Measurements from ENCODE around the gene TBCB. TPM values are rescaled to one million over a fixed set of nuclear protein-coding genes. Genes with fewer than 3 reads are reported as not detected.

TBCB gene
- total and polyA plus RNA-seq, 2 experiments from 2014 or later: 123 to 149 TPM

GRCh38 chr19:36144624-36145023 lies 29.4 kb downstream of the TBCB start:
- no peak for DNase-seq (ENCODE audit: low spot score)
- H3K4me3 ChIP-seq: no peak overlapping the region
- H3K9me2 ChIP-seq (replicated peaks; ENCODE audit: insufficient read depth): no peaks in the 10 kb centered on the region
- H3K36me3 ChIP-seq (replicated peaks; ENCODE audit: insufficient read depth, low read depth): no peaks in the 10 kb centered on the region
- H3K4me2 ChIP-seq: no peak overlapping the region
- no peak overlapping the region for H2AFZ ChIP-seq
- TF ChIP-seq EZH2 (IDR thresholded peaks at IDR 0.05; ENCODE audit: borderline replicate concordance): no peak
- H3K27ac ChIP-seq: no peak overlapping the region
- H3K4me1 ChIP-seq (ENCODE audit: insufficient read depth): no peaks in the 10 kb centered on the region
- peaks cover 25% of the 10 kb centered on the region for H3K79me2 ChIP-seq
- H3K27me3 ChIP-seq: no peaks in the 10 kb centered on the region
- H3K9me3 ChIP-seq (ENCODE audit: low read depth): no peaks in the 10 kb centered on the region
- peaks cover 9% of the 10 kb centered on the region for H4K20me1 ChIP-seq (ENCODE audit: insufficient read depth, poor library complexity, severe bottlenecking)
- WGBS (ENCODE audit: low lambda C conversion rate, missing lambda C conversion rate): over 99% methylated on average over 6 of the region's 6 CpGs

GRCh38 chr19:36149673-36150406 lies 34.6 kb downstream of the TBCB start:
- 95% methylated on average over 13 of the region's 13 CpGs for WGBS (ENCODE audit: low lambda C conversion rate, missing lambda C conversion rate)
- Histone ChIP-seq H4K20me1 (ENCODE audit: insufficient read depth, poor library complexity, severe bottlenecking) (no peaks in the 10 kb centered on the region), H3K79me2 (no peaks in the 10 kb centered on the region), H2AFZ (no peak overlapping the region), H3K4me1 (ENCODE audit: insufficient read depth) (no peaks in the 10 kb centered on the region), H3K27me3 (no peaks in the 10 kb centered on the region), H3K27ac (no peak overlapping the region), H3K4me2 (no peak overlapping the region), H3K4me3 (no peak overlapping the region), H3K36me3 (replicated peaks; ENCODE audit: insufficient read depth, low read depth) (no peaks in the 10 kb centered on the region), H3K9me2 (replicated peaks; ENCODE audit: insufficient read depth) (no peaks in the 10 kb centered on the region), H3K9me3 (ENCODE audit: low read depth) (no peaks in the 10 kb centered on the region)
- no peak for DNase-seq (ENCODE audit: low spot score)
- no peak for TF ChIP-seq EZH2phosphoT487 (IDR thresholded peaks at IDR 0.05; ENCODE audit: low read depth, severe bottlenecking, unreplicated experiment)
- no peak for TF ChIP-seq EZH2 (IDR thresholded peaks at IDR 0.05; ENCODE audit: borderline replicate concordance)
- TF ChIP-seq CTCF (IDR thresholded peaks at IDR 0.05; ENCODE audit: poor library complexity): no peak

DNA sequence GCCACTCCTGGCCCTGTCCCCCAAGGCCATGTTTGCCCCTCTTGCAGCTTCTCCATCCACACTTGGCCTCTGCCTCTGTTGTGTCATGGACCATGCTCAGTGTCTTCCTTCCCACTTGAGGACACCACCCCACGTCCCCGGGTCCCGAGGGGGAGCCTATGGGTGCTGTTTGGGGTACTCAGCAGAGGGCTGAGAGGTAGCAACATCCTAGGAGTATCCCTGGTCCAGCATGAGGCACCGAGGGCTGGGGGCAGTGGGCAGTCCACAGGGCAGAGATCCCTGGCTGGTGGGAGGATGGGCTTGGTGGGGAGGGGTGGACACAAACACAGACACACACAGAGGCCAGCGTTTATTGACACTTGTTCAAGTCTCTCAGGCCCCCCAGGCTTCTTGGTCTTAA lies 35.3 kb downstream of the TBCB start:
- no peak for DNase-seq (ENCODE audit: low spot score)
- TF ChIP-seq CTCF (IDR thresholded peaks at IDR 0.05; ENCODE audit: poor library complexity) (no peak), EZH2 (IDR thresholded peaks at IDR 0.05; ENCODE audit: borderline replicate concordance) (no peak), EZH2phosphoT487 (IDR thresholded peaks at IDR 0.05; ENCODE audit: low read depth, severe bottlenecking, unreplicated experiment) (no peak)
- WGBS (ENCODE audit: low lambda C conversion rate, missing lambda C conversion rate): 97% methylated on average over 5 of the region's 5 CpGs
- Histone ChIP-seq H3K9me3 (ENCODE audit: low read depth) (no peaks in the 10 kb centered on the region), H3K4me1 (ENCODE audit: insufficient read depth) (no peaks in the 10 kb centered on the region), H2AFZ (no peak overlapping the region), H3K9me2 (replicated peaks; ENCODE audit: insufficient read depth) (no peaks in the 10 kb centered on the region), H3K36me3 (replicated peaks; ENCODE audit: insufficient read depth, low read depth) (no peaks in the 10 kb centered on the region), H4K20me1 (ENCODE audit: insufficient read depth, poor library complexity, severe bottlenecking) (no peaks in the 10 kb centered on the region), H3K4me3 (no peak overlapping the region), H3K27ac (no peak overlapping the region), H3K27me3 (no peaks in the 10 kb centered on the region), H3K79me2 (no peaks in the 10 kb centered on the region), H3K4me2 (no peak overlapping the region)

- Histone ChIP-seq H3K9me2 (replicated peaks; ENCODE audit: insufficient read depth) (no peaks in the 10 kb centered on the region), H3K4me2 (no peak overlapping the region), H4K20me1 (ENCODE audit: insufficient read depth, poor library complexity, severe bottlenecking) (no peaks in the 10 kb centered on the region), H2AFZ (no peak overlapping the region), H3K27me3 (no peaks in the 10 kb centered on the region), H3K36me3 (replicated peaks; ENCODE audit: insufficient read depth, low read depth) (no peaks in the 10 kb centered on the region), H3K4me3 (no peak overlapping the region), H3K79me2 (no peaks in the 10 kb centered on the region), H3K27ac (no peak overlapping the region), H3K4me1 (ENCODE audit: insufficient read depth) (no peaks in the 10 kb centered on the region), H3K9me3 (ENCODE audit: low read depth) (no peaks in the 10 kb centered on the region)
- WGBS (ENCODE audit: low lambda C conversion rate, missing lambda C conversion rate): 96% methylated on average over 39 of the region's 47 CpGs
- no peak for DNase-seq (ENCODE audit: low spot score)
- no peak for TF ChIP-seq EZH2phosphoT487 (IDR thresholded peaks at IDR 0.05; ENCODE audit: low read depth, severe bottlenecking, unreplicated experiment)
- TF ChIP-seq EZH2 (IDR thresholded peaks at IDR 0.05; ENCODE audit: borderline replicate concordance): no peak
- no peak for TF ChIP-seq CTCF (IDR thresholded peaks at IDR 0.05; ENCODE audit: poor library complexity)
Observed at GRCh38 chr19:36151144-36152018, 36.1 kb downstream of the TBCB start.
